Upper lobe of right lung (tissue), 1 donor: ENCODE results near the gene IL34. TPM values are rescaled to one million over a fixed set of nuclear protein-coding genes. Genes with fewer than 3 reads are reported as not detected.
A peak's percentile ranks its signal among the peaks of the same experiment; 100 is the strongest.

ENCODE experiments used
- ATAC-seq: fragments of 200-7000 bp; cut with Tn5 transposase; one replicate; pipeline ENCODE4 v1.9.1; 2020; ENCODE audit warnings: mild to moderate bottlenecking, moderate library complexity
- DNase-seq: peaks from one replicate; pipeline ENCODE4 v3.0.0-alpha.2; 2020
- H3K27ac ChIP-seq: fragments of 200-600 bp; one replicate; pipeline ENCODE4 v1.8.0; 2022
- H3K27me3 ChIP-seq: fragments of 200-600 bp; one replicate; pipeline ENCODE4 v1.8.0; 2022; ENCODE audit warnings: mild to moderate bottlenecking
- H3K36me3 ChIP-seq: fragments of 200-600 bp; one replicate; pipeline ENCODE4 v1.8.0; 2022
- H3K4me1 ChIP-seq: fragments of 200-600 bp; one replicate; pipeline ENCODE4 v1.8.0; 2022
- H3K4me3 ChIP-seq: fragments of 200-600 bp; one replicate; pipeline ENCODE4 v1.8.0; 2022; ENCODE audit warnings: mild to moderate bottlenecking
- H3K9me3 ChIP-seq: fragments of 200-600 bp; one replicate; pipeline ENCODE4 v1.8.0; 2022
- intact Hi-C: fragments of 100-400 bp; cut with DNase I; formaldehyde crosslinking; loops from one replicate; pipeline ENCODE4 v1.11.0; 2022
- total RNA-seq: library from RNA; stranded (reverse); fragmentation: NEBNext Ultra II Directional; extraction: Animal tissue kit (Norgen Biotek cat#: 25700); gene quantifications from one replicate; pipeline ENCODE4 v1.2.1, GENCODE V29; 2021
- TF ChIP-seq, protein P1 (sequence below): fragments of 200-600 bp; IDR thresholded peaks from one replicate; pipeline ENCODE4 v1.8.0; 2022; ENCODE audit warnings: antibody characterized with exemption
- donor health status: DM: no; HTN: yes; CAD: no; lungs with severe emphysema.

IL34 gene
- total RNA-seq, 1 donor from 2014 or later = 3.3 TPM

DNA sequence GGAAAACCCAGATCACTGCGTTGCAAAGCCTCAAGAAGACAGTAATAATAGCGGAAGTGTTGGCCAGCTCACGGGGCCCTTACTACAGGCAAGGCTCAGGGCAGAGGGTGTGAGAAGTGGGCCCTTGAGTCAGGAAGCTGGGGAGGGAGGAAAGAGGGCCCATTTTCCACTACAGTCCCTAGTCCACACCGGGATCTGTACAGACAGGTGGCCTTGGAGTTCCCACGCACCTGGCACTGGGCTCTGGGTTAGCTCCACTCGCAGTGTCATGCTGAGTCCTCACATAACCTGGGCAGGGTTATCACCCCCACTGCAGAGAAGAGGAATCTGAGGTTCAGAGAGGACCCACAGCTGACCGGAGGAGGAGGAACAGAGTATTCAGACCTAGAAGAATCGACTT lies 56.3 kb downstream of the IL34 start:
- TF ChIP-seq, protein P1, sequence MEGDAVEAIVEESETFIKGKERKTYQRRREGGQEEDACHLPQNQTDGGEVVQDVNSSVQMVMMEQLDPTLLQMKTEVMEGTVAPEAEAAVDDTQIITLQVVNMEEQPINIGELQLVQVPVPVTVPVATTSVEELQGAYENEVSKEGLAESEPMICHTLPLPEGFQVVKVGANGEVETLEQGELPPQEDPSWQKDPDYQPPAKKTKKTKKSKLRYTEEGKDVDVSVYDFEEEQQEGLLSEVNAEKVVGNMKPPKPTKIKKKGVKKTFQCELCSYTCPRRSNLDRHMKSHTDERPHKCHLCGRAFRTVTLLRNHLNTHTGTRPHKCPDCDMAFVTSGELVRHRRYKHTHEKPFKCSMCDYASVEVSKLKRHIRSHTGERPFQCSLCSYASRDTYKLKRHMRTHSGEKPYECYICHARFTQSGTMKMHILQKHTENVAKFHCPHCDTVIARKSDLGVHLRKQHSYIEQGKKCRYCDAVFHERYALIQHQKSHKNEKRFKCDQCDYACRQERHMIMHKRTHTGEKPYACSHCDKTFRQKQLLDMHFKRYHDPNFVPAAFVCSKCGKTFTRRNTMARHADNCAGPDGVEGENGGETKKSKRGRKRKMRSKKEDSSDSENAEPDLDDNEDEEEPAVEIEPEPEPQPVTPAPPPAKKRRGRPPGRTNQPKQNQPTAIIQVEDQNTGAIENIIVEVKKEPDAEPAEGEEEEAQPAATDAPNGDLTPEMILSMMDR = no peak
- H3K27me3 ChIP-seq = no peaks in the 10 kb centered on the region
- ATAC-seq (no peak), DNase-seq (no peak)
- peaks cover 11% of the 10 kb centered on the region for H3K36me3 ChIP-seq
- H3K4me3 ChIP-seq = no peak overlapping the region
- peak overlapping the region; percentile 61 for H3K27ac ChIP-seq
- H3K9me3 ChIP-seq = no peaks in the 10 kb centered on the region
- intact Hi-C loops = no loop called here
- H3K4me1 ChIP-seq = peaks cover 36% of the 10 kb centered on the region

DNA sequence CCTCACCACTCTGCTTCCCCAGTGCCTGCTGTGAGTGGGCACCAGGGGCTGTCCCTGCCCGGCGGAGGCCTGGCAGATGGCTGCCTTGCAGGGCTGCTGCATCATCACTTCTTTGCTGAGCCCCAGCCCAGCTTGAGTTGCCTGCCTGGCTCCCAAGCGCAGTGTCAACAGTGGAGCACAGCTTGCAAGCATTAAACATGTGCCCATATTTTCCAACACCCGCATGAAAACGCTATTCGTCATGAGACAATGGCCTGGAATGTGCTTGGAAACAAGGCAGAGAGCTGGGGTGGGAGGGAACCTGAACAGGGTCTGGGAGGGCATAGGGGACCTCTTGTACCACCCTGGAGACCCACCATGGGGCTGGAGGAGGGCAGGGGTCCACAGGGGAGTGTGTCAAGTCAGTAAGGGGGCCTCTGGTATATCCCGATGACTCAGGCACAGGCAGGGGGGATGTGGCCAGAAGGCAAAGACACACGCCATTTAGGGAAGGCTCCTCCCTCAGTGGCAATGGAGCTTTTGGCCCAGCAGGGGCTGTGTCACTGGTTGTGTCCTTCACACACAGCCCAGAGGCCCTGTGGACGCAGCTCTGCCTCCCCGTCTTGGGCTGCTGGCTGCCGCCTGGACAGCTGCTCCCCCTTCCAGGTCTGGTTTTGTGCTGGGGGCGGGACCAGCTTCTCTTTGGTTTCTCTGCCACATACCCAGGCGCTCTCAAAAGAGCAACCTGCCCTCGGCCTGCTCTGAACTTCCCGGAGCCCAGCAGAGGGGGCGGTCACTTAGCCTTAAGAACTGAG lies 56.9 kb downstream of the IL34 start:
- H3K9me3 ChIP-seq = no peaks in the 10 kb centered on the region
- no peaks in the 10 kb centered on the region for H3K27me3 ChIP-seq
- H3K27ac ChIP-seq = peak overlapping the region; percentile 61
- intact Hi-C loops = no loop called here
- no peak overlapping the region for H3K4me3 ChIP-seq
- peaks cover 10% of the 10 kb centered on the region for H3K36me3 ChIP-seq
- peak; percentile 25 for ATAC-seq
- DNase-seq = no peak
- TF ChIP-seq, protein P1 = peak; percentile 28
- H3K4me1 ChIP-seq = peaks cover 33% of the 10 kb centered on the region

DNA sequence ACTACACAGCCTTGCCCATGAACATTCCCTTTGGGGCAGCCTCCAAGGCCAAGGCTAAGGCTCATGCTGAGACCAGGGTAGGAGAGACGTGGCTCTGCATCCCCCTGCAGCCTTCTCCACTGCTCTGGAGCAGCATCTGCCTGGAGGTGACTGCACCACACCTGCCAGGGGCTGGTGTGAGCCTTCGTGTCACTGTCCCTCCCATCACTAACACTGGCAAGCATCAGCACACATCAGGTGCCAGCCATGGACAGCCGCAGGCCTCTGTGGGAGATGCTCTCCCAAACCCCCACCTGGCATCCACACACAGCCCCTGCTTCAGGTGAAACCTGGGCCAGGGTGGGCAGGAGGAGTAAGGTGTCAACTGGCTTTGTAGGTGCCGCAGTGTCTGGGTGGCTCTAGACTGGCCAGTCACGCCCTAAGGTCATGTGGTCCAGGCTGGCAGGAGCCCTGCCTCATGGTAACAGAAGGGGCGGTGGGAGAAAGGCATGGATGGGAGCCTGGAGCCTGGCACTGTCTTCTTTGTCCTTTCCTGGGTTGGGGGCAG lies 57.5 kb downstream of the IL34 start:
- Histone ChIP-seq H3K4me3 (no peak overlapping the region), H3K27ac (peak overlapping the region; percentile 61), H3K36me3 (peaks cover 7% of the 10 kb centered on the region), H3K9me3 (no peaks in the 10 kb centered on the region), H3K27me3 (no peaks in the 10 kb centered on the region), H3K4me1 (peaks cover 33% of the 10 kb centered on the region)
- TF ChIP-seq, protein P1 = no peak
- intact Hi-C loops = no loop called here
- ATAC-seq (no peak), DNase-seq (no peak)

DNA sequence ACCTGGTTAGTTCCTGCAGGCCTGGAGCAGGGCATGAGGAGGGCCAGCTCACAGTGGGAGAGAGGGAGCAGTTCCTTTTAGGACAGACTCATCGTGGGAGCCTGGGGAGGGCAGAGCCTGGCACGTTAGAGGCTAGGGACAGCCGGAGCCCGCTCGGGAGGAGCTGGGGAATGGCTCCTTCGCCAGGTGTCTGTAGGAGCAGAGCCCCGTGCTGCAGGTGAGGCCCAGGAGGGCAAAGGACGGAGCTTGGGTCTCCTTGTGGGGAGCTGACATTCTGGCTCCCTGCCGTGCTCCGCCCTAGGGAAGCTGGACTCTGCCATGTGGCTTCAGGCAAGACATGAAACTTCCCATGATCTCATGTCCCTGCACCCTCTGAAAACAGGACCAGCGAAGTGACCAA lies 58.2 kb downstream of the IL34 start:
- Histone ChIP-seq H3K36me3 (peaks cover 1% of the 10 kb centered on the region), H3K4me3 (no peak overlapping the region), H3K27me3 (no peaks in the 10 kb centered on the region), H3K27ac (peak overlapping the region; percentile 61), H3K4me1 (peaks cover 36% of the 10 kb centered on the region), H3K9me3 (no peaks in the 10 kb centered on the region)
- TF ChIP-seq, protein P1 = no peak
- DNase-seq (no peak), ATAC-seq (no peak)
- intact Hi-C loops = no loop called here

DNA sequence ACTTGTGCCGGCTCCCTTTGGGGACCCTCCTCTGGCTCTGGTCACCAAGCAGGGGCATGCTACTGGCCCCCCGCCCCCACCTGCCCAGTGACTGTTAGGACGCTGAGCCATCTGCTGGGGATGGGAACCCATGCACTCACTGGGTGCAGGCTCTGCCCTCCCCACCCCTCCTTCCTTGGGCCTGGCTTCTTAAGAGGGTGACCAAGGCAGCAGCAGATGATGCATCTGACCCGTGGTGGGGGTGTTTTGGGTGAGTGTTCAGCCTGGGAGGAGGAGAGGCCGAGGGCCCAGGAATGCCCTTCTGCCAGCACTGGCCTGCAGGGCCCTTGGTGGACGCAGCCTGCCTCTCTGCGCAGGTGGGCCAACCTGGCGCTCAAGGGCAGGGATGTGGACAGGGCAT lies 58.7 kb downstream of the IL34 start:
- H3K27me3 ChIP-seq = no peaks in the 10 kb centered on the region
- peaks cover 41% of the 10 kb centered on the region for H3K4me1 ChIP-seq
- H3K36me3 ChIP-seq = no peaks in the 10 kb centered on the region
- TF ChIP-seq, protein P1 = no peak
- intact Hi-C loops = no loop called here
- no peak for DNase-seq
- no peak overlapping the region for H3K4me3 ChIP-seq
- no peaks in the 10 kb centered on the region for H3K9me3 ChIP-seq
- H3K27ac ChIP-seq = no peak overlapping the region
- no peak for ATAC-seq
